GM19193 (cell line): Measurements from ENCODE around the gene EHD3.

Experiments
- POLR2A ChIP-seq: IDR thresholded peaks from 4 replicates; pipeline ENCODE4 v1.6.1; 2011; ENCODE audit not compliant: insufficient read depth, insufficient read length; ENCODE audit errors: extremely low read depth

The EHD3 gene

GRCh38 chr2:31317396-31317795, 83.4 kb downstream of the EHD3 start:
- TF ChIP-seq POLR2A, result no peak

GRCh38 chr2:31318361-31319336, 84.7 kb downstream of the EHD3 start:
- no peak for TF ChIP-seq POLR2A
